ENCODE results near the gene MSH5.
"Not testable (repeated sequence)": the region's sequence is repeated elsewhere in the genome, so short reads cannot be mapped to it uniquely, and the experiment has no call there.

Gene MSH5

DNA sequence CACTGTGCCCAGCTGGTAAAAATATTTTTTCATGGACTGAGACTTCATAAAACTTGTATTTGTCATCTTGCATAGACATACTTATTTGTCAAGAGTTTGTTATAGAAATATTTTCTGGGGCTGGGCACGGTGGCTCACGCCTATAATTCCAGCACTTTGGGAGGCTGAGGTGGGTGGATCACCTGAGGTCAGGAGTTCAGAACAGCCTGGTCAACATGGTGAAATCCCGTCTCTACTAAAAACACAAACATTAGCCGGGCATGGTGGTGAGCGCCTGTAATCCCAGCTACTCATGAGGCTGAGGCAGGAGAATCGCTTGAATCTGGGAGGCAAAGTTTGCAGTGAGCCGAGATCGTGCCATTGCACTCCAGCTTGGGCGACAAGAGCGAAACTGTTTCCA, 68.8 kb downstream of the MSH5 start:
- DNase-seq = not testable (repeated sequence)

DNA sequence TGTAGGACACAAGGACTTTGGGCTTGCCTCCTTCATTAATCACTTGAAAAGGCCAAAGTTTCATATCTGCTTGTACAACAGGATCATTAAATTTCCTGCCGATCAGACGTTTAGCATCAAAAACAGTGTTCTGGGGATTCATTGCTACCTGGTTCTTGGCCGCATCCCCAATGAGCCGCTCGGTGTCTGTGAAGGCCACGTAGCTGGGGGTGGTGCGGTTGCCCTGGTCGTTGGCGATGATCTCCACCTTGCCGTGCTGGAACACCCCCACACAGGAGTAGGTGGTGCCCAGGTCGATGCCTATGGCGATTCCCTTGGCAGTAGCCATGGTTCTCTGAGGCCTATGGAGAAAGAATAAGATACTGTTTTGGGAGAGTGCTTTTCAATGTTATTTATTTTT, 71.8 kb downstream of the MSH5 start:
- no peak for DNase-seq

Data from right forelimb (tissue), 1 donor.